GM12878 (cell line): ENCODE results near the gene C5AR1. TPM values are rescaled to one million over a fixed set of nuclear protein-coding genes. Genes with fewer than 3 reads are reported as not detected.

Source experiments
- CREB1 ChIP-seq: IDR thresholded peaks from 2 replicates; pipeline ENCODE4 v1.6.1; 2012; ENCODE audit warnings: low read depth, mild to moderate bottlenecking, inconsistent platforms
- CUX1 ChIP-seq: IDR thresholded peaks from 2 replicates; pipeline ENCODE4 v1.6.1; 2012; ENCODE audit warnings: improper control_type of control experiment, low read depth, low read length; ENCODE audit not compliant: insufficient replicate concordance
- EGR1 ChIP-seq, 2 experiments: IDR thresholded peaks; 1 replicate in 1 of 2; 2 replicates in 1 of 2; pipeline ENCODE4 v1.6.1; 2011 to 2012; ENCODE audit warnings: low read depth in 2 of 2, low read length in 2 of 2, borderline replicate concordance in 1 of 2, mild to moderate bottlenecking in 1 of 2, moderate library complexity in 1 of 2
- HDGF ChIP-seq: fragments of 450-650 bp; IDR thresholded peaks from 2 replicates; pipeline ENCODE4 v1.6.1; 2016; ENCODE audit warnings: antibody characterized with exemption
- NFYB ChIP-seq: IDR thresholded peaks from 2 replicates; pipeline ENCODE4 v1.6.1; 2011; ENCODE audit warnings: low read depth, mild to moderate bottlenecking, low read length, improper control_type of control experiment, moderate library complexity; ENCODE audit not compliant: insufficient read depth
- SP1 ChIP-seq: IDR thresholded peaks from one replicate; pipeline ENCODE4 v1.6.1; 2011; ENCODE audit warnings: low read depth, low read length
- SRF ChIP-seq, 2 experiments: IDR thresholded peaks; 2 replicates each; pipeline ENCODE4 v1.6.1; 2011; ENCODE audit warnings: low read depth in 2 of 2, low read length in 2 of 2, mild to moderate bottlenecking in 1 of 2, moderate library complexity in 1 of 2
- STAT1 ChIP-seq: fragments of 450-650 bp; conservative IDR thresholded peaks from 2 replicates; pipeline ENCODE4 v1.6.1; 2014; ENCODE audit warnings: antibody characterized with exemption, mild to moderate bottlenecking
- ZBTB11 ChIP-seq: fragments of 450-650 bp; formaldehyde crosslinking; IDR thresholded peaks from 2 replicates; pipeline ENCODE4 v1.5.0; 2022; ENCODE audit warnings: mild to moderate bottlenecking, missing genetic modification characterization
- ZNF384 ChIP-seq: IDR thresholded peaks from 2 replicates; pipeline ENCODE4 v1.6.1; 2012; ENCODE audit warnings: low read depth, mild to moderate bottlenecking, low read length, improper control_type of control experiment, borderline replicate concordance
- ZNF592 ChIP-seq: fragments of 450-650 bp; IDR thresholded peaks from 2 replicates; pipeline ENCODE4 v1.6.1; 2017; ENCODE audit warnings: mild to moderate bottlenecking, moderate library complexity
- ZNF687 ChIP-seq: fragments of 450-650 bp; IDR thresholded peaks from 2 replicates; pipeline ENCODE4 v1.6.1; 2017; ENCODE audit warnings: mild to moderate bottlenecking, moderate library complexity
- polyA plus RNA-seq, 11 experiments: library from polyadenylated mRNA; depleted of rRNA in 4 of 11; unstranded in 6 of 11; stranded (reverse) in 5 of 11; fragments of >200 nt; fragmentation: Nextera tagmentation in 4 of 11; fragmentation: Illumina TruSeq in 1 of 11; extraction: Ambion mirVana in 4 of 11; extraction: Trizol in 1 of 11; gene quantifications; 1 replicate in 1 of 11; 2 replicates in 10 of 11; pipeline versions ENCODE4 v1.2.1 to v1.2.3, GENCODE V29; 2011 to 2016; ENCODE audit warnings: inconsistent platforms in 2 of 11, missing spikeins in 2 of 11, low read depth in 1 of 11
- total RNA-seq, 4 experiments: library from RNA; depleted of rRNA in 3 of 4; stranded (reverse); fragments of >200 nt in 3 of 4; fragmentation: Illumina TruSeq in 1 of 4; extraction: Trizol in 1 of 4; gene quantifications; 2 replicates each; pipeline versions ENCODE4 v1.2.1 to v1.2.3, GENCODE V29; 2013 to 2021

Gene C5AR1
- total and polyA plus RNA-seq, 10 of the 15 experiments (the other 5 are each of a cell fraction or from before 2014, with no cell fraction given) = 0.04 to 1.5 (median 0.18) TPM

- no peak for TF ChIP-seq ZNF592
- no peak for TF ChIP-seq ZNF384
- no peak for TF ChIP-seq CUX1
- TF ChIP-seq STAT1 = no peak
- TF ChIP-seq ZNF687 = no peak
- no peak for TF ChIP-seq SP1
- TF ChIP-seq EGR1 (IDR thresholded peaks at IDR 0.05; ENCODE audit: borderline replicate concordance in 1 of 2, low read depth in 2 of 2, low read length in 2 of 2) = no peak
- TF ChIP-seq CREB1 = no peak
- no peak for TF ChIP-seq HDGF
- TF ChIP-seq NFYB = no peak
- TF ChIP-seq SRF (IDR thresholded peaks at IDR 0.05; ENCODE audit: low read depth in 2 of 2, low read length in 2 of 2) = no peak
- TF ChIP-seq ZBTB11 = no peak
Measured at GRCh38 chr19:47283405-47284059, 26.1 kb upstream of the C5AR1 start (continued).
